IMR-90 (cell line): Measurements from ENCODE around the gene PRRC2B. TPM values are rescaled to one million over a fixed set of nuclear protein-coding genes. Genes with fewer than 3 reads are reported as not detected.

ENCODE experiments used
- ATAC-seq: fragments of 200-7000 bp; cut with Tn5 transposase; 2 replicates; pipeline ENCODE4 v1.9.1; 2020; ENCODE audit warnings: low read depth, mild to moderate bottlenecking, moderate library complexity
- BruUV-seq: library from RNA; stranded (reverse); fragments of 400-500 nt; replicated peaks from 2 replicates; lab custom pipeline; 2021; lab: Mats Ljungman, UMichigan
- CTCF ChIA-PET: fragments of 300-600 bp; formaldehyde crosslinking; extraction: SDS; loops from one replicate; lab custom pipeline; 2021; ENCODE audit warnings: antibody characterized with exemption; lab: Yijun Ruan, JAX
- POLR2A ChIA-PET: fragments of 300-600 bp; sonication (Branson Sonifier 250); formaldehyde crosslinking; loops from one replicate; lab custom pipeline; 2022; ENCODE audit warnings: antibody characterized with exemption; ENCODE audit not compliant: unreplicated experiment; lab: Charles Lee
- DNase-seq: peaks from one replicate; pipeline ENCODE4 v3.0.0; 2013
- H2AFZ ChIP-seq: replicated peaks from 2 replicates; pipeline ENCODE3; 2013; ENCODE audit warnings: low read length, mild to moderate bottlenecking; ENCODE audit not compliant: poor library complexity
- H2AK5ac ChIP-seq: 2 replicates; pipeline ENCODE4 v1.6.1; 2013; ENCODE audit warnings: low read depth, low read length, inconsistent platforms
- H2AK9ac ChIP-seq: replicated peaks from 2 replicates; pipeline ENCODE3; 2013; ENCODE audit warnings: mild to moderate bottlenecking, low read depth, low read length, moderate library complexity; ENCODE audit not compliant: poor library complexity
- H2BK120ac ChIP-seq: 2 replicates; pipeline ENCODE4 v1.6.1; 2013; ENCODE audit warnings: low read depth, low read length, inconsistent platforms
- H2BK15ac ChIP-seq: 3 replicates; pipeline ENCODE4 v1.6.1; 2013; ENCODE audit warnings: low read depth, low read length, inconsistent platforms
- H2BK20ac ChIP-seq: 2 replicates; pipeline ENCODE4 v1.6.1; 2013; ENCODE audit warnings: low read depth, mild to moderate bottlenecking, inconsistent platforms, low read length, moderate library complexity
- H2BK5ac ChIP-seq: 2 replicates; pipeline ENCODE4 v1.6.1; 2013; ENCODE audit warnings: mild to moderate bottlenecking, low read depth, low read length, inconsistent platforms; ENCODE audit not compliant: poor library complexity, severe bottlenecking
- H3K14ac ChIP-seq: replicated peaks from 2 replicates; pipeline ENCODE4 v1.6.1; 2013; ENCODE audit warnings: low read depth, low read length, inconsistent platforms
- H3K18ac ChIP-seq: 2 replicates; pipeline ENCODE4 v1.6.1; 2013; ENCODE audit warnings: low read depth, low read length, control low read depth
- H3K23ac ChIP-seq: 2 replicates; pipeline ENCODE4 v1.6.1; 2013; ENCODE audit warnings: low read depth, low read length, inconsistent platforms
- H3K27ac ChIP-seq: 2 replicates; pipeline ENCODE4 v1.5.1; 2013; ENCODE audit warnings: mild to moderate bottlenecking, control low read depth, low read length; ENCODE audit not compliant: insufficient read depth
- H3K27me3 ChIP-seq: 2 replicates; pipeline ENCODE4 v1.6.1; 2013; ENCODE audit warnings: low read length; ENCODE audit not compliant: control insufficient read depth, insufficient read depth
- H3K36me3 ChIP-seq: 2 replicates; pipeline ENCODE4 v1.6.1; 2013; ENCODE audit warnings: low read length, mixed read lengths; ENCODE audit not compliant: control insufficient read depth, insufficient read depth
- H3K4ac ChIP-seq: 2 replicates; pipeline ENCODE4 v1.6.1; 2013; ENCODE audit warnings: low read depth, low read length, inconsistent platforms
- H3K4me1 ChIP-seq: 2 replicates; pipeline ENCODE4 v1.6.1; 2013; ENCODE audit warnings: low read length, mixed read lengths; ENCODE audit not compliant: control insufficient read depth, insufficient read depth
- H3K4me2 ChIP-seq: 2 replicates; pipeline ENCODE4 v1.6.1; 2013; ENCODE audit warnings: low read depth, mild to moderate bottlenecking, control low read depth, low read length, moderate library complexity
- H3K4me3 ChIP-seq: 2 replicates; pipeline ENCODE4 v1.5.1; 2013; ENCODE audit warnings: low read depth, mild to moderate bottlenecking, control low read depth, low read length, moderate library complexity; ENCODE audit not compliant: insufficient read depth
- H3K56ac ChIP-seq: 2 replicates; pipeline ENCODE4 v1.6.1; 2013; ENCODE audit warnings: low read length, inconsistent platforms; ENCODE audit not compliant: insufficient read depth; ENCODE audit errors: extremely low read depth
- H3K79me1 ChIP-seq, 2 experiments: 2 replicates each; pipeline ENCODE4 v1.6.1; 2013; ENCODE audit warnings: low read length in 2 of 2, inconsistent platforms in 1 of 2, low read depth in 1 of 2
- H3K9ac ChIP-seq: 2 replicates; pipeline ENCODE4 v1.6.1; 2013; ENCODE audit warnings: low read depth, low read length, control low read depth
- H3K9me1 ChIP-seq: 2 replicates; pipeline ENCODE4 v1.6.1; 2013; ENCODE audit warnings: low read length, inconsistent platforms; ENCODE audit not compliant: insufficient read depth
- H3K9me3 ChIP-seq: 2 replicates; pipeline ENCODE4 v1.6.1; 2013; ENCODE audit warnings: low read length; ENCODE audit not compliant: control insufficient read depth, insufficient read depth
- H4K20me1 ChIP-seq: 2 replicates; pipeline ENCODE4 v1.6.1; 2013; ENCODE audit warnings: low read length, inconsistent platforms; ENCODE audit not compliant: insufficient read depth
- H4K5ac ChIP-seq: 2 replicates; pipeline ENCODE4 v1.6.1; 2013; ENCODE audit warnings: mild to moderate bottlenecking, low read depth, low read length, control low read depth
- H4K8ac ChIP-seq, 2 experiments: 2 replicates each; pipeline ENCODE4 v1.6.1; 2013; ENCODE audit warnings: low read depth in 2 of 2, low read length in 2 of 2, control low read depth in 1 of 2, inconsistent platforms in 1 of 2
- H4K91ac ChIP-seq: 2 replicates; pipeline ENCODE4 v1.6.1; 2013; ENCODE audit warnings: low read depth, low read length, inconsistent platforms; ENCODE audit not compliant: insufficient read depth
- BHLHE40 ChIP-seq: fragments of 150-350 bp; IDR thresholded peaks from 2 replicates; pipeline ENCODE4 v1.6.1; 2016; ENCODE audit warnings: mild to moderate bottlenecking, low read depth, low read length
- FOS ChIP-seq: fragments of 150-350 bp; IDR thresholded peaks from 2 replicates; pipeline ENCODE4 v1.6.1; 2016; ENCODE audit warnings: low read depth, low read length
- MAFK ChIP-seq: IDR thresholded peaks from 2 replicates; pipeline ENCODE4 v1.6.1; 2012; ENCODE audit warnings: low read depth, low read length, improper control_type of control experiment
- NFE2L2 ChIP-seq: fragments of 150-350 bp; IDR thresholded peaks from 2 replicates; pipeline ENCODE4 v1.6.1; 2016; ENCODE audit warnings: low read depth, mild to moderate bottlenecking, low read length
- POLR2A ChIP-seq: IDR thresholded peaks from 2 replicates; pipeline ENCODE4 v1.6.1; 2012; ENCODE audit warnings: mild to moderate bottlenecking, low read depth, low read length
- RCOR1 ChIP-seq: IDR thresholded peaks from 2 replicates; pipeline ENCODE4 v1.6.1; 2012; ENCODE audit warnings: mild to moderate bottlenecking, low read length, improper control_type of control experiment; ENCODE audit not compliant: insufficient replicate concordance
- SMC3 ChIP-seq: fragments of 150-350 bp; IDR thresholded peaks from 2 replicates; pipeline ENCODE4 v1.6.1; 2016; ENCODE audit warnings: low read depth, mild to moderate bottlenecking, antibody characterized with exemption, low read length, moderate library complexity
- WGBS, 2 experiments: methylation state at CpG; one replicate each; pipeline versions ENCODE4 v1.1.5 to v1.1.7; 2013; ENCODE audit warnings: missing lambda C conversion rate in 2 of 2; ENCODE audit not compliant: insufficient read length in 1 of 2; ENCODE audit errors: extremely low coverage in 2 of 2; 5-methylcytosine and 5-hydroxymethylcytosine counted together
- dilution Hi-C: fragments of 300-500 bp; cut with HindIII; formaldehyde crosslinking; loops from one replicate; pipeline ENCODE4 v1.14.3; 2018; ENCODE audit warnings: low sequenced_read_pairs; ENCODE audit not compliant: unreplicated experiment
- in situ Hi-C: fragments of 300-500 bp; cut with MboI; formaldehyde crosslinking; loops from 3 replicates; pipeline ENCODE4 v1.14.3; 2019; ENCODE audit warnings: low sequenced_read_pairs, inconsistent platforms, mixed read lengths
- intact Hi-C: fragments of 100-400 bp; cut with micrococcal nuclease; formaldehyde crosslinking; loops from 2 replicates; pipeline ENCODE4 v1.10.0; 2022
- polyA plus RNA-seq, 3 experiments: library from polyadenylated mRNA; depleted of rRNA; stranded (reverse); fragments of >200 nt; gene quantifications; 2 replicates each; pipeline ENCODE4 v1.2.3, GENCODE V29; 2012; ENCODE audit warnings: low replicate concordance in 1 of 3
- total RNA-seq: library from RNA; depleted of rRNA; stranded (reverse); fragments of >200 nt; gene quantifications from 2 replicates; pipeline ENCODE4 v1.2.3, GENCODE V29; 2012

PRRC2B gene
- total and polyA plus RNA-seq, 2 of the 4 experiments (the other 2 are of a cell fraction) = 19.4 to 39.1 TPM

DNA sequence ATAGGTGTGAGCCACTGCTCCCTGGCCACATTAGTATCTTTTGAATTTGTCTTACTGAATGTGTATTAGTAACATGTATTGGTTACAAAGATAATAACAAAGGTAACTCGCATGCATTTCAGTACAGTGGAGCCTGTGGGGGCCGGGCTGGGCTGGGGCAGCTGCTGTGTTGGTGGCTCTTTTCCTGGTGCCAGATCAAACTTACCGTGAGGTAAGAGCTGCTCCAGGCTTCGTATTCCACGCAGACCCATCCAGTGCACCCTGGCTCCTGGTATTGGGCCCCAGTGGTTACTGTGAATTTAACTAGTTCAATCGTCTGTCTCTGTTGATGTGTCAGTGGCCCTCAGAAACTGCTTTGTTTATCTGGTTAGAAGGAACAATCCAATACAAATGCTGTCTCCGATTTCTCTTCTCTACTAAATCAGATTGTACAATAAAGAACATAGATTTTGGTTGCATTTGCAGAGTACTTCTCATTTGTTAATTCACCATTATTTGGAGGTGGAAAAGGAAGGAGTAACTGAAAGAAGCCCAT is 15.6 kb downstream of the PRRC2B start:
- Histone ChIP-seq H4K20me1 (peaks cover 97% of the 10 kb centered on the region), H2AFZ (no peak overlapping the region), H2BK20ac (no peak overlapping the region), H3K14ac (no peak overlapping the region), H3K27me3 (no peaks in the 10 kb centered on the region), H3K23ac (no peak overlapping the region), H3K27ac (no peak overlapping the region), H3K4me2 (peak overlapping the region; percentile 22), H4K5ac (no peak overlapping the region), H3K4me3 (no peak overlapping the region), H3K9me1 (peaks cover 48% of the 10 kb centered on the region), H3K4ac (no peak overlapping the region), H3K56ac (no peak overlapping the region), H2BK15ac (no peak overlapping the region), H3K9ac (no peak overlapping the region), H3K4me1 (peaks cover 42% of the 10 kb centered on the region), H2BK120ac (no peak overlapping the region), H3K18ac (no peak overlapping the region), H2AK9ac (no peak overlapping the region), H2AK5ac (no peak overlapping the region; the same call in 1 of the 2 replicates), H3K79me1 (peaks cover 0 to 69% of the 10 kb centered on the region in 2 experiments; a peak in 2 of 4 replicates), H3K36me3 (0 out of 2 replicates have a peak, but pooled peaks cover 2% of the 10 kb centered on the region), H2BK5ac (no peak overlapping the region), H3K9me3 (no peaks in the 10 kb centered on the region), H4K8ac (no peak overlapping the region), H4K91ac (no peak overlapping the region)
- ChIA-PET POLR2A (no interaction called here), CTCF (no interaction called here)
- intact Hi-C loops = no loop called here
- DNase-seq (no peak), ATAC-seq (no peak)
- TF ChIP-seq RCOR1 (no peak), SMC3 (no peak), BHLHE40 (no peak), NFE2L2 (no peak), FOS (no peak), MAFK (no peak), POLR2A (no peak)
- dilution Hi-C loops = no loop called here
- 78% methylated on average over 4 of the region's 7 CpGs; no CpG with 5 or more reads in 1 of the 2 experiments for WGBS, 2 experiments
- BruUV-seq = no TSS peak
- in situ Hi-C loops = no loop called here
